Gastroesophageal sphincter (tissue), 4 donors: Measurements from ENCODE around the gene CNN2. TPM values are rescaled to one million over a fixed set of nuclear protein-coding genes. Genes with fewer than 3 reads are reported as not detected.

ENCODE experiments used
- ATAC-seq: fragments of 150-250 bp; one replicate; pipeline ENCODE4 v1.9.1; 2016; ENCODE audit warnings: mild to moderate bottlenecking, moderate library complexity
- H3K27ac ChIP-seq, 4 donors: fragments of 200-600 bp; sonication (generic) in 3 of 4; 1 replicate in 3 of 4; 2 replicates in 1 of 4; pipeline ENCODE4 v1.5.1; 2016 to 2019
- H3K27me3 ChIP-seq: fragments of 200-600 bp; sonication (generic); one replicate; pipeline ENCODE4 v1.5.1; 2019
- H3K36me3 ChIP-seq, 2 donors: fragments of 200-600 bp; sonication (generic); one replicate each; pipeline ENCODE4 v1.5.1; 2019; ENCODE audit warnings: control low read depth in 1 of 2
- H3K4me1 ChIP-seq, 3 donors: fragments of 200-600 bp; sonication (generic); 1 replicate in 2 of 3; 2 replicates in 1 of 3; pipeline ENCODE4 v1.5.1; 2016 to 2019; ENCODE audit warnings: control low read depth in 2 of 3
- H3K4me3 ChIP-seq, 2 donors: fragments of 200-600 bp; sonication (generic); one replicate each; pipeline ENCODE4 v1.5.1; 2019; ENCODE audit warnings: mild to moderate bottlenecking in 1 of 2, moderate library complexity in 1 of 2
- H3K9me3 ChIP-seq, 3 donors: fragments of 200-600 bp; sonication (generic); one replicate each; pipeline ENCODE4 v1.5.1; 2017 to 2019; ENCODE audit warnings: control low read depth in 2 of 3
- CTCF ChIP-seq, 4 experiments: fragments of 200-600 bp in 2 of 4; fragments of 450-650 bp in 2 of 4; sonication (generic) in 1 of 4; IDR thresholded peaks; one replicate each; pipeline ENCODE4 v1.5.1; 2017 to 2019; ENCODE audit warnings: antibody characterized with exemption in 4 of 4, mild to moderate bottlenecking in 2 of 4, moderate library complexity in 2 of 4
- EP300 ChIP-seq: sonication (generic); formaldehyde crosslinking; IDR thresholded peaks from one replicate; pipeline ENCODE4 v1.6.1; 2017; ENCODE audit warnings: antibody characterized with exemption, mild to moderate bottlenecking
- POLR2A ChIP-seq, 2 donors: fragments of 450-650 bp; IDR thresholded peaks; one replicate each; pipeline ENCODE4 v1.6.1; 2017; ENCODE audit warnings: antibody characterized with exemption in 2 of 2, mild to moderate bottlenecking in 2 of 2, moderate library complexity in 1 of 2
- POLR2AphosphoS5 ChIP-seq: sonication (generic); formaldehyde crosslinking; IDR thresholded peaks from one replicate; pipeline ENCODE4 v1.6.1; 2017; ENCODE audit warnings: antibody characterized with exemption
- WGBS, 2 donors: methylation state at CpG; one replicate each; pipeline ENCODE4 v1.1.5; 2018; ENCODE audit warnings: low coverage in 1 of 2; 5-methylcytosine and 5-hydroxymethylcytosine counted together
- total RNA-seq, 4 donors: library from RNA; depleted of rRNA; stranded (reverse); fragments of >200 nt; gene quantifications; one replicate each; pipeline ENCODE4 v1.1.0, GENCODE V29; 2016

Gene CNN2
- total RNA-seq, 4 donors from 2014 or later = 52.9 to 103 (median 75.2) TPM

DNA sequence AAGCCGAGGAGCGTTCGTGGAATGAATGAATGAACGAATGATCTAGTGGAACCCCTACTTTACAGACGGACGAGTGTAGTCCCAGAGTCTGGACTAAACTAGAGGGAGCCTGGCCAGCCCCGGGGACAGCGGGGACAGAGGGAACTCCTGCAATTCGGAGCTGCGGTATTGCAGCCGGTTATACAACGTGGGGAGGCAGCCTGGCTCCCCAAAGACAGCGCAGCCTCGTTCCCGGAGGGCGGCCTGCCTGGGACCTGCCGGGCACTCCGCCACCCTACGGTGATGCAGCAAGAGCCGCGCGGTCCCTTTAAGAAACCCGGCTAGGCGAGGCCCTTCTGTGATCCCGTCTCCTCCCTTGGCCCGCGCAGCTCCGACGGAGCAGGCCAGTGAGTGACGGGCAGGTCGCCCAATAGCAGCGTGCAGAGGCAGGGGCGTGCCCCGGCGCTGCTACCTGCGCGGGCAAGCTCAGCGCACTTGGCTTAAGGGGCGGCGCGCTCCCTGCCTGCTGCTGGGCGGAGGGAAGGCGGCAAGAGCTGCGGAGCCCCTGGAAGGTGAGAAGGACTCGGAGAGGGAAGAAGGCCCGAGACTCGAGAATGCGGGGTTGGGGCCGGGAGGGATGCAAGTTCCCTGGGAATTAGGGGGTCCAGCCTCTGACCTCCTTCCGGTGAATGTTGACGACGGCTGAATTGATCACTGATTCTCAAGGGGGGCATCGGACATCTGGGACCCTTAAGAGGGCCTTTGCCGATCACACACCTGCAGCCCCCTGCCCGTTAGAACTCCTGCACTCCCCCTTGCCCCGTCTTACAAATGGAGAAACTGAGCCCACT is 13.5 kb downstream of the CNN2 start, which contains the start of gene ABCA7:
Gene ABCA7, plus strand, starts transcription at position 462 of the 830 bp plus-strand sequence. CDS start 1,255 bp downstream, outside the sequence.
- peaks cover 0 to 33% of the 10 kb centered on the region in 2 donors for H3K36me3 ChIP-seq
- 0% methylated on average over 2 of the region's 56 CpGs; no CpG with 5 or more reads in 1 of the 2 donors for WGBS, 2 donors
- H3K4me3 ChIP-seq = peak within 1 kb of the TSS; percentile 31 to 55
- peak within 1 kb of the TSS in 3 of 4 donors; percentile 70 to 71 (median 71) for H3K27ac ChIP-seq
- no peaks in the 10 kb centered on the region for H3K9me3 ChIP-seq
- ATAC-seq = peak; percentile 96
- no peak for TF ChIP-seq EP300
- peak in 1 of 2 donors; percentile 6 for TF ChIP-seq POLR2A (IDR thresholded peaks at IDR 0.05)
- TF ChIP-seq POLR2AphosphoS5 = peak; percentile 84
- peak in 1 of 4 experiments; percentile 11 for TF ChIP-seq CTCF (IDR thresholded peaks at IDR 0.05)
- H3K4me1 ChIP-seq = peaks cover 0 to 52% (median 20%) of the 10 kb centered on the region in 3 donors
- H3K27me3 ChIP-seq = peaks cover 6% of the 10 kb centered on the region

- peak; percentile 58 for ATAC-seq
- H3K27ac ChIP-seq = peak overlapping the region in 3 of 4 donors; percentile 70 to 71 (median 71)
- peaks cover 0 to 52% (median 20%) of the 10 kb centered on the region in 3 donors for H3K4me1 ChIP-seq
Measured at GRCh38 chr19:1040476-1041271, 14.3 kb downstream of the CNN2 start.

DNA sequence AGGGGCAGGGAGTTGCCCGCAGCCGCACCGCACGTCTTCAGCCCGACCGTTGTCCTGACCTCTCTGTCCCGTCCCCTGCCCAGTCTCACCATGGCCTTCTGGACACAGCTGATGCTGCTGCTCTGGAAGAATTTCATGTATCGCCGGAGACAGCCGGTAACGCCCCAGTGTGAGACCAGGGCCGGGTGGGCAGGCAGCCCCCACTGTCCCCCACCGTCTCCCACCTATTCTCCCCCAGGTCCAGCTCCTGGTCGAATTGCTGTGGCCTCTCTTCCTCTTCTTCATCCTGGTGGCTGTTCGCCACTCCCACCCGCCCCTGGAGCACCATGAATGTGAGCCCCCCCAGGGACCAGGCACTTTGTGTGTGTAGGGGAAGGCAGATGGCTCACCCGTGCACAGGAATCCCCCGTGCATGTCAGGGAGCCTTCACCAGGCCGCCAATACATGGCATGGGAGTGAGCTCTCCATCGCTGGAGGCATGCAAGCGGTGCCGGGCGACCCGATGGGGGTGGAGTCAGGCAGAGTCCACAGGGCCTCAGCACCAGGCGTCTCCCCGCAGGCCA is 14.9 kb downstream of the CNN2 start:
- no peaks in the 10 kb centered on the region for H3K9me3 ChIP-seq
- TF ChIP-seq CTCF (IDR thresholded peaks at IDR 0.05) (no peak), POLR2AphosphoS5 (no peak), POLR2A (IDR thresholded peaks at IDR 0.05) (no peak), EP300 (no peak)
- 15 to 62% methylated on average over 3 to 5 of the region's 26 CpGs for WGBS, 2 donors
- peaks cover 0 to 52% (median 20%) of the 10 kb centered on the region in 3 donors for H3K4me1 ChIP-seq
- peak overlapping the region; percentile 6 to 55 for H3K4me3 ChIP-seq
- no peak for ATAC-seq
- peaks cover 0 to 19% of the 10 kb centered on the region in 2 donors for H3K36me3 ChIP-seq
- H3K27ac ChIP-seq = peak overlapping the region in 1 of 4 donors; percentile 45
- peaks cover 6% of the 10 kb centered on the region for H3K27me3 ChIP-seq

More at GRCh38 chr19:1040476-1041271, 14.3 kb downstream of the CNN2 start:
- Histone ChIP-seq H3K27me3 (peaks cover 6% of the 10 kb centered on the region), H3K36me3 (peaks cover 0 to 25% of the 10 kb centered on the region in 2 donors), H3K4me3 (peak overlapping the region; percentile 31 to 55), H3K9me3 (no peaks in the 10 kb centered on the region)
- WGBS, 2 donors = 0 to 5% methylated on average over 1 to 9 of the region's 27 CpGs
- TF ChIP-seq POLR2A (IDR thresholded peaks at IDR 0.05) = no peak
- TF ChIP-seq POLR2AphosphoS5 = no peak
- TF ChIP-seq CTCF (IDR thresholded peaks at IDR 0.05) = no peak
- TF ChIP-seq EP300 = no peak

GRCh38 chr19:1041835-1042685 is 15.7 kb downstream of the CNN2 start:
- TF ChIP-seq EP300 = no peak
- TF ChIP-seq POLR2A (IDR thresholded peaks at IDR 0.05) = no peak
- TF ChIP-seq POLR2AphosphoS5 = no peak
- no peak for TF ChIP-seq CTCF (IDR thresholded peaks at IDR 0.05)
- H3K9me3 ChIP-seq = no peaks in the 10 kb centered on the region
- peak overlapping the region in 1 of 4 donors; percentile 45 for H3K27ac ChIP-seq
- no peak for ATAC-seq
- no CpG with 5 or more reads among the region's 43 CpGs for WGBS, 2 donors
- H3K4me1 ChIP-seq = peaks cover 0 to 52% (median 20%) of the 10 kb centered on the region in 3 donors
- peaks cover 6% of the 10 kb centered on the region for H3K27me3 ChIP-seq
- H3K4me3 ChIP-seq = peak overlapping the region in 1 of 2 donors; percentile 55
- H3K36me3 ChIP-seq = peaks cover 0 to 18% of the 10 kb centered on the region in 2 donors
